OCI-LY7 (cell line): ENCODE results near the gene SUFU. TPM values are rescaled to one million over a fixed set of nuclear protein-coding genes. Genes with fewer than 3 reads are reported as not detected.
"Not testable (repeated sequence)": the region's sequence is repeated elsewhere in the genome, so short reads cannot be mapped to it uniquely, and the experiment has no call there.

ENCODE experiments used
- BruUV-seq: library from RNA; stranded (reverse); fragments of 400-500 nt; replicated peaks from 2 replicates; lab custom pipeline; 2021; lab: Mats Ljungman, UMichigan
- CTCF ChIA-PET: fragments of 300-600 bp; sonication (Branson Sonifier 250); formaldehyde crosslinking; loops from one replicate; lab custom pipeline; 2022; ENCODE audit warnings: antibody characterized with exemption; ENCODE audit not compliant: unreplicated experiment; lab: Charles Lee
- POLR2A ChIA-PET: fragments of 300-600 bp; sonication (Branson Sonifier 250); formaldehyde crosslinking; loops from one replicate; lab custom pipeline; 2022; ENCODE audit warnings: antibody characterized with exemption; lab: Charles Lee
- DNase-seq: peaks from one replicate; pipeline ENCODE4 v3.0.0-alpha.2; 2015; ENCODE audit warnings: low spot score
- H2AFZ ChIP-seq: fragments of 200-600 bp; sonication (generic), shearing (Covaris generic); 2 replicates; pipeline ENCODE4 v1.6.1; 2014; ENCODE audit warnings: mild to moderate bottlenecking, antibody characterized with exemption, low read length, moderate library complexity
- H3K27ac ChIP-seq: fragments of 200-600 bp; sonication (generic); 2 replicates; pipeline ENCODE4 v1.5.1; 2014; ENCODE audit warnings: mixed run types, low read depth, mild to moderate bottlenecking, moderate library complexity, low read length, inconsistent platforms; ENCODE audit not compliant: poor library complexity, severe bottlenecking
- H3K36me3 ChIP-seq: fragments of 200-600 bp; sonication (generic); 2 replicates; pipeline ENCODE4 v1.6.1; 2014; ENCODE audit warnings: mild to moderate bottlenecking, antibody characterized with exemption, low read length, moderate library complexity, mixed read lengths; ENCODE audit not compliant: insufficient read depth
- H3K4me1 ChIP-seq: fragments of 200-600 bp; sonication (generic); 2 replicates; pipeline ENCODE4 v1.5.1; 2014; ENCODE audit warnings: mild to moderate bottlenecking, low read length; ENCODE audit not compliant: insufficient read depth, poor library complexity, severe bottlenecking
- H3K4me2 ChIP-seq: fragments of 200-600 bp; sonication (generic); 2 replicates; pipeline ENCODE4 v1.6.1; 2014; ENCODE audit warnings: mild to moderate bottlenecking, low read length
- H3K4me3 ChIP-seq: fragments of 200-600 bp; sonication (generic); 2 replicates; pipeline ENCODE4 v1.5.1; 2014; ENCODE audit warnings: mild to moderate bottlenecking, low read depth, low read length; ENCODE audit not compliant: poor library complexity, severe bottlenecking
- H3K79me2 ChIP-seq: fragments of 200-600 bp; sonication (generic); 2 replicates; pipeline ENCODE4 v1.6.1; 2016; ENCODE audit warnings: low read depth, mild to moderate bottlenecking, low read length, moderate library complexity, mixed read lengths; ENCODE audit not compliant: insufficient read depth
- H3K9me2 ChIP-seq: fragments of 200-600 bp; sonication (generic); 2 replicates; pipeline ENCODE4 v1.6.1; 2016; ENCODE audit warnings: mild to moderate bottlenecking, low read length, mixed read lengths; ENCODE audit not compliant: insufficient read depth
- H3K9me3 ChIP-seq: fragments of 200-600 bp; sonication (generic); 2 replicates; pipeline ENCODE4 v1.6.1; 2014; ENCODE audit warnings: mild to moderate bottlenecking, mixed run types, low read length, mixed read lengths
- H4K20me1 ChIP-seq: fragments of 200-600 bp; sonication (generic); 2 replicates; pipeline ENCODE4 v1.6.1; 2014; ENCODE audit warnings: mild to moderate bottlenecking, antibody characterized with exemption, low read length, moderate library complexity, mixed read lengths; ENCODE audit not compliant: insufficient read depth
- CTCF ChIP-seq: fragments of 200-600 bp; sonication (generic); conservative IDR thresholded peaks from 2 replicates; pipeline ENCODE4 v1.5.1; 2014; ENCODE audit warnings: mild to moderate bottlenecking, antibody characterized with exemption, low read length, moderate library complexity, mixed read lengths
- EZH2phosphoT487 ChIP-seq: fragments of 200-600 bp; sonication (generic); IDR thresholded peaks from 2 replicates; pipeline ENCODE4 v1.6.1; 2018; ENCODE audit warnings: low read depth, borderline replicate concordance, mild to moderate bottlenecking, mixed run types, antibody characterized with exemption, low read length, moderate library complexity, mixed read lengths
- intact Hi-C: fragments of 100-400 bp; cut with micrococcal nuclease; formaldehyde crosslinking; loops from one replicate; pipeline ENCODE4 v1.10.0; 2022; ENCODE audit not compliant: unreplicated experiment
- total RNA-seq, 2 experiments: library from RNA; depleted of rRNA in 1 of 2; stranded (reverse); fragments of >200 nt in 1 of 2; shearing (Covaris generic) in 1 of 2; gene quantifications; 2 replicates each; pipeline ENCODE4 v1.2.3, GENCODE V29; 2014 to 2022

SUFU gene
- total RNA-seq, 2 experiments from 2014 or later = 4.9 to 10.0 TPM

DNA sequence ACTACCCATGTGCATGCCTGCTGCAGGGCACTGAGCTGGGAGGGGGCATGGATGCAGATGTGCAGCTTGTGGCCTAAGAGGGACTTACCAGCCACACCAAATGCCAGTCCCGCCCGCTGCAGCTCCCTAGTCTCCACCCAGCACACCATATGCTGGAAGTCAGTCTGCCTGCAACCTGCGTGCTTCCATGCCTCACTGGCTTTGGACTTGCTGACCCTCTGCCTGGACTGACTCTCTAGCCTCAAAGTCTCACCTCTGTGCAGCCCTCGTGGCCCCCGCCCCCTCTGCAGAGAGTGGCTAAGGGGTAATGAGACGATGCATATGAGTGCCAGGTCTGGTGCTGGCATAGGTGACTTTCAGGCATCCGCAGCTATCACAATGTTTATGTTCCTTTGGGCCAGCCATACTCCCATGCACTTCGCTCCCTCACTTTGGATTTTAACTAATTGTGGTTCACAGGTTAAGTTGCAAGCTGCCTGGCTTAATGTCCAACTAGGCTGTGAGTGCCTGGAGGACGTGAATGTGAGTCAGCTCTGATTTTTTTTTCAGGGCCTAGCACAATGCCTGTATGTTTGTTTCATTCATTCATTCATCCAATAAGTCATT lies 162.2 kb downstream of the SUFU start:
- H3K4me1 ChIP-seq = peaks cover 15% of the 10 kb centered on the region
- CTCF ChIA-PET = no interaction called here

DNA sequence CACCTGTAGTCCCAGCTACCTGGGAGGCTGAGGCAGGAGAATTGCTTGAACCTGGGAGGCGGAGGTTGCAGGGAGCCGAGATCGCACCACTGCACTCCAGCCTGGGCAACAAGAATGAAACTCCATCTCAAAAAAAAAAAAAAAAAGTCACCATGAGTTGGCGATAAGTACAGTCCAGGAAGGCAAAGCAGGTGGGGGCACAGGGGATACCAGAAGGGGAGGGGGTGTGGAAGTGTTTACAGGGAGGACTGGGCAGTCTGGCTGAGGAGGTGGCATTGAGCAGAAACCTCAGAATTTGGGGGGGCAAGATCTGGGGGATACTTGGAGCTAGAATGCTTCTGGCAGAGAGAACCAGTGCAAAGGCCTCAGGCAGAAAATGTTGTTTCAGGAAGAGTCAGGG lies 163.6 kb downstream of the SUFU start:
- intact Hi-C loops, DNase-seq, H3K4me2 ChIP-seq, H3K4me3 ChIP-seq, H3K79me2 ChIP-seq, H3K9me2 ChIP-seq, H3K4me1 ChIP-seq, H3K9me3 ChIP-seq, H3K36me3 ChIP-seq, CTCF ChIA-PET, H3K27ac ChIP-seq, H4K20me1 ChIP-seq, BruUV-seq, H2AFZ ChIP-seq: not testable (repeated sequence)
- POLR2A ChIA-PET = interaction anchor here (0.6 to 0.7 kb wide), 2 partner anchors 26 to 42 kb away, joined by 3 read pairs; no protein-coding TSS in a partner anchor

More for the DNA sequence above, 162.2 kb downstream of the SUFU start:
- Histone ChIP-seq H3K9me3 (no peaks in the 10 kb centered on the region), H3K36me3 (no peaks in the 10 kb centered on the region), H2AFZ (no peak overlapping the region), H3K9me2 (no peaks in the 10 kb centered on the region), H3K4me2 (no peak overlapping the region), H4K20me1 (no peaks in the 10 kb centered on the region), H3K79me2 (no peaks in the 10 kb centered on the region), H3K4me3 (no peak overlapping the region), H3K27ac (no peak overlapping the region)
- DNase-seq = no peak
- TF ChIP-seq CTCF (no peak), EZH2phosphoT487 (no peak)
- BruUV-seq = no TSS peak
- intact Hi-C loops = no loop called here
- POLR2A ChIA-PET = interaction anchor here (0.5 to 1.1 kb wide), 4 partner anchors 15 to 668 kb away, joined by 3 to 6 read pairs (median 4); no protein-coding TSS in a partner anchor

GRCh38 chr10:102668326-102669107 lies 164.7 kb downstream of the SUFU start:
- H2AFZ ChIP-seq = no peak overlapping the region
- no peak overlapping the region for H3K4me3 ChIP-seq
- ChIA-PET POLR2A (interaction anchor here (0.6 kb wide), 1 partner anchor 127 kb away, joined by 4 read pairs; no protein-coding TSS in a partner anchor), CTCF (no interaction called here)
- no peaks in the 10 kb centered on the region for H3K36me3 ChIP-seq
- H3K4me1 ChIP-seq = no peaks in the 10 kb centered on the region
- no peak overlapping the region for H3K27ac ChIP-seq
- no peak for DNase-seq
- intact Hi-C loops = no loop called here
- no TSS peak for BruUV-seq
- no peaks in the 10 kb centered on the region for H4K20me1 ChIP-seq
- no peak for TF ChIP-seq CTCF
- H3K9me3 ChIP-seq = no peaks in the 10 kb centered on the region
- no peaks in the 10 kb centered on the region for H3K9me2 ChIP-seq
- no peak overlapping the region for H3K4me2 ChIP-seq
- no peaks in the 10 kb centered on the region for H3K79me2 ChIP-seq
